GM18861 (cell line): Measurements from ENCODE around the gene C2orf42.
"Not testable (repeated sequence)": the region's sequence is repeated elsewhere in the genome, so short reads cannot be mapped to it uniquely, and the experiment has no call there.

Experiments
- ATAC-seq: cut with Tn5 transposase; IDR thresholded peaks from one replicate; pipeline ENCODE4 v1.9.1; 2021; ENCODE audit not compliant: unreplicated experiment

Gene C2orf42

DNA sequence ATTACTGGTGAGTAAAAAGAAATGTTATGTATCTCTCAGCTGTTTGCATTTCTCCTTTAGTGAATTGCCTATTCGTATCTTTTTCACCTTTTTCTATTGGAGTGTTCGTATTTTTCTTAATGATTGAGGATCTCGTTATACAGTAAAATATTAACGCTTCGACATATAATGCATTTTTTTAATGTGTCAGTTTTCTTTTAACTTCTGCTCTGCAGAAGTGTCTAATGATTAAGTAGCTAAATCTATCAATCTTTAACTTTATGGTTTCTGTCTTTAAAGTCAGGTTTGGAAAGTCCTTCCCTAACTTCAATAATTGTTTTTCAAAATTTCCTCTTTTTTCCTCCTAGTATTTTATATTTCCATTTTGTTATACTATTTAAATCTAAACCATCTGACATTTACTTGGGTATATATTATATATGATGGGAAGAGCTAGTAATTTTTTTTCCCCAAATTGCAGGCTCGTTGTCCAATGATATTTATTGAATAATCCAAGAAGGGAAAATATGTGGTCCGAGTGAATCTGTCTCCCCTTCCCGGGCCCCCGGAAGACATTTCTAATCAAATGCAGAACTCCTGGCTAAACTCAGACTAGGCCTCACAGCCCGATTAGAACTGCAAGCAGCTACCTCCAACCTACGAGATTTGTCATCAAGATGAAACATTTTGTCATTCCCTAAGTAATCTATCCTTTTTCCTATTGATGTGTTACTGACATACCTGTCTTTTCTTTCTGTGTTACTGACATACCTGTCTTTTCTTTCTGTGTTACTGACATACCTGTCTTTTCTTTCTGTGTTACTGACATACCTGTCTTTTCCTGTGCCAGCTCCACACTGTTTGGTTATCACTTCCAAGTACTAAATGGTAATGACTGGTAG, 86.3 kb downstream of the C2orf42 start:
- ATAC-seq, result no peak

DNA sequence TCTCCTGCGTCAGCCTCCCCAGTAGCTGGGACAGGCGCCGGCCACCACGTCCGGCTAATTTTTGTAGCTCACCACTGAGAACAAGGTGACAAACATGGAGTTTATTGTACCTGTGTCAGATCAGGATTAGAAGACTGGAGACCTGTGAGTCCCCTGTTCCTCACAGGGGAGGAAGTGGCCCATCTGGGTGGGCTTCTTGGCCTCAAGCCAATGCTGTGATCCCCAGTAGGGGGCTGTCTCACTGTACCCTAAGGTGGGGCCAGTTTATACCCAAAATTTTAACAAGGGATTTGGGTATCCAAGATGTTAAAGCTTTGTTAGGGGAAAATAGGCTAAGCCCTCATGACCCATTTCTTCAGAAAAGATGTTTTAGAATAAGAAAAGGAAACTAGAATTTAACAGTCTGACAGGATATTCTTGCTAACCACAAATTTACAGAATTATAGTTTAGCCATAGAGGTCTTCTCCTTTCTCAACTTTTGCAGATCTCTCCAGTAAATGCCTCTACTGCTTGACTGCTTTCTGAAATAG, 87.2 kb downstream of the C2orf42 start:
- no peak for ATAC-seq

DNA sequence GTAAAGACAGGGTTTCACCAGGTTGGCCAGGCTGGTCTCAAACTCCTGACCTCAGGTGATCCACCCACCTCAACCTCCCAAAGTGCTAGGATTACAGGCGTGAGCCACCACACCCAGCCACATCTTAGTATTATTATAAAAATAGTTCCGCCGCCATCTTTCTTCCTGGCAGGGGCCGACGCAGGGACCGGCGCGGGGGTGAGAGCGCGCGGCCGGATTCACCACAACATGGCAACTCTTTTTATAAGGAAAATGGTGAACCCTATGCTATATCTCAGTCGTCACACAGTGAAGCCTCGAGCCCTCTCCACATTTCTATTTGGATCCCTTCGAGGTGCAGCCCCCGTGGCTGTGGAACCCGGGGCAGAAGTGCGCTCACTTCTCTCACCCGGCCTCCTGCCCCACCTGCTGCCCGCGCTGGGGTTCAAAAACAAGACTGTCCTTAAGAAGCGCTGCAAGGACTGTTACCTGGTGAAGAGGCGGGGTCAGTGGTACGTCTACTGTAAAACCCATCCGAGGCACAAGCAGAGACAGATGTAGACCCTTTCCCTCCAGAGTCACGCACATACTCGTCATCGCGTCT, 88.4 kb downstream of the C2orf42 start:
- not testable (repeated sequence) for ATAC-seq

DNA sequence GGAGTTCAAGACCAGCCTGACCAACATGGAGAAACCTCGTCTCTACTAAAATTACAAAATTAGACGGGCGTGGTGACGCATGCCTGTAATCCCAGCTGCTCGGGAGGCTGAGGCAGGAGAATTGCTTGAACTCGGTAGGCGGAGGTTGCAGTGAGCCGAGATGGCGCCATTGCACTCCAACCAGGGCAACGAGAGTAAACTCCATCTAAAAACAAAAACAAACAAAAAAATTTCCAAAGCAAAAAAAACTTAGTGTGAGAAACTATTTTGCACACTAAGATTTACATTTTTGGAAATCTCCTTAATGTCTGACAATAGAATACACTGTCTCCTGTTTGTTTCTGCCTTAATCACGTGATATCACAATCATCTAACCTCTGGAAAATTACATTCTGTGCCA, 89.1 kb downstream of the C2orf42 start:
- ATAC-seq, result not testable (repeated sequence)

- ATAC-seq, result no peak
Observed at GRCh38 chr2:70101174-70101573, 89.6 kb downstream of the C2orf42 start.
